HCT116 (cell line): ENCODE data around the gene RAP1GAP2. TPM values are rescaled to one million over a fixed set of nuclear protein-coding genes. Genes with fewer than 3 reads are reported as not detected.

Experiments
- ATAC-seq: fragments of 200-7000 bp; cut with Tn5 transposase; 2 replicates; pipeline ENCODE4 v1.9.1; 2020; ENCODE audit warnings: mild to moderate bottlenecking, moderate library complexity
- BruUV-seq: library from RNA; stranded (reverse); fragments of 400-500 nt; replicated peaks from 2 replicates; lab custom pipeline; 2021; lab: Mats Ljungman, UMichigan
- CTCF ChIA-PET: fragments of 300-600 bp; sonication (Branson Sonifier 250); formaldehyde crosslinking; loops from one replicate; lab custom pipeline; 2021; ENCODE audit warnings: antibody characterized with exemption; lab: Charles Lee
- POLR2A ChIA-PET: fragments of 300-600, 350-600 bp; sonication (Branson Sonifier 250); formaldehyde crosslinking; loops from one replicate; lab custom pipeline; 2021; ENCODE audit warnings: antibody characterized with exemption; lab: Charles Lee
- RAD21 ChIA-PET, 2 experiments: fragments of 300-600 bp; sonication (Branson Sonifier 250); formaldehyde crosslinking; loops; one replicate each; lab custom pipeline; 2023; ENCODE audit warnings: low total read pairs in 2 of 2; ENCODE audit not compliant: uncharacterized antibody in 2 of 2, unreplicated experiment in 2 of 2, low non-redundant PET in 1 of 2; lab: Charles Lee
- DNase-seq: peaks from one replicate; pipeline ENCODE4 v3.0.0-alpha.2; 2010; ENCODE audit warnings: low read depth, low spot score
- H2AFZ ChIP-seq: fragments of 200-600 bp; shearing (Covaris generic), sonication (generic); 2 replicates; pipeline ENCODE4 v1.6.1; 2017; ENCODE audit warnings: low read depth, mixed run types, mixed read lengths, antibody characterized with exemption, low read length; ENCODE audit not compliant: poor library complexity, severe bottlenecking
- H3K27ac ChIP-seq: 2 replicates; pipeline ENCODE4 v1.5.1; 2012; ENCODE audit warnings: low read depth, low read length
- H3K27me3 ChIP-seq: fragments of 200-600 bp; sonication (generic); 2 replicates; pipeline ENCODE4 v1.6.1; 2016; ENCODE audit warnings: mixed run types, low read length, mixed read lengths; ENCODE audit not compliant: insufficient read depth
- H3K36me3 ChIP-seq, 2 experiments: fragments of 200-500 bp in 1 of 2; fragments of 200-600 bp in 1 of 2; sonication (Bioruptor generic) in 1 of 2; sonication (generic) in 1 of 2; 2 replicates each; pipeline versions ENCODE4 v1.5.1 to v1.6.1; 2014 to 2016; ENCODE audit warnings: low read length in 2 of 2, inconsistent platforms in 1 of 2, mixed read lengths in 1 of 2, mixed run types in 1 of 2; ENCODE audit not compliant: insufficient read depth in 2 of 2, control insufficient read depth in 1 of 2
- H3K4me1 ChIP-seq, 2 experiments: fragments of 200-600 bp in 1 of 2; sonication (generic) in 1 of 2; 2 replicates each; pipeline versions ENCODE4 v1.5.1 to v1.6.1; 2012 to 2017; ENCODE audit warnings: low read length in 2 of 2, inconsistent platforms in 1 of 2, mild to moderate bottlenecking in 1 of 2, mixed read lengths in 1 of 2, mixed run types in 1 of 2, moderate library complexity in 1 of 2; ENCODE audit not compliant: insufficient read depth in 2 of 2, control insufficient read depth in 1 of 2
- H3K4me2 ChIP-seq: fragments of 200-600 bp; sonication (generic); 2 replicates; pipeline ENCODE4 v1.6.1; 2017; ENCODE audit warnings: mixed run types, low read length, mixed read lengths
- H3K4me3 ChIP-seq, 2 experiments: fragments of 200-600 bp in 1 of 2; sonication (generic) in 1 of 2; replicated peaks in 1 of 2; 2 replicates each; pipeline ENCODE4 v1.5.1; 2011 to 2016; ENCODE audit warnings: low read length in 2 of 2, control low read depth in 1 of 2, low read depth in 1 of 2, mild to moderate bottlenecking in 1 of 2, mixed read lengths in 1 of 2, mixed run types in 1 of 2
- H3K79me2 ChIP-seq: fragments of 200-600 bp; sonication (generic); 2 replicates; pipeline ENCODE4 v1.6.1; 2017; ENCODE audit warnings: mild to moderate bottlenecking, mixed run types, low read length, moderate library complexity, mixed read lengths; ENCODE audit not compliant: insufficient read depth
- H3K9ac ChIP-seq: fragments of 200-600 bp; sonication (generic); 2 replicates; pipeline ENCODE4 v1.6.1; 2016; ENCODE audit warnings: low read length, mixed read lengths
- H3K9me2 ChIP-seq: fragments of 200-600 bp; sonication (generic), shearing (Covaris generic); 2 replicates; pipeline ENCODE4 v1.6.1; 2017; ENCODE audit warnings: mixed run types, mild to moderate bottlenecking, moderate library complexity; ENCODE audit not compliant: insufficient read depth
- H3K9me3 ChIP-seq, 2 experiments: fragments of 200-500 bp in 1 of 2; fragments of 200-600 bp in 1 of 2; sonication (Bioruptor generic) in 1 of 2; sonication (generic) in 1 of 2; 2 replicates each; pipeline ENCODE4 v1.6.1; 2014 to 2017; ENCODE audit warnings: low read length in 2 of 2, mixed read lengths in 2 of 2, inconsistent platforms in 1 of 2, low read depth in 1 of 2, mild to moderate bottlenecking in 1 of 2, mixed run types in 1 of 2, moderate library complexity in 1 of 2; ENCODE audit not compliant: control insufficient read depth in 1 of 2, insufficient read depth in 1 of 2
- H4K20me1 ChIP-seq: fragments of 200-600 bp; sonication (generic), shearing (Covaris generic); 2 replicates; pipeline ENCODE4 v1.6.1; 2017; ENCODE audit warnings: mixed run types, mild to moderate bottlenecking, moderate library complexity; ENCODE audit not compliant: insufficient read depth
- CBX3 ChIP-seq: IDR thresholded peaks from 2 replicates; pipeline ENCODE4 v1.6.1; 2012; ENCODE audit warnings: low read depth
- ELF1 ChIP-seq: IDR thresholded peaks from 2 replicates; pipeline ENCODE4 v1.6.1; 2012; ENCODE audit warnings: low read depth, borderline replicate concordance
- EZH2 ChIP-seq: fragments of 200-600 bp; sonication (generic); IDR thresholded peaks from 2 replicates; pipeline ENCODE4 v1.6.1; 2017; ENCODE audit warnings: antibody characterized with exemption, mixed run types
- EZH2phosphoT487 ChIP-seq: fragments of 200-600 bp; IDR thresholded peaks from 2 replicates; pipeline ENCODE4 v1.6.1; 2018; ENCODE audit warnings: antibody characterized with exemption, borderline replicate concordance
- POLR2AphosphoS5 ChIP-seq: IDR thresholded peaks from 2 replicates; pipeline ENCODE4 v1.6.1; 2011; ENCODE audit warnings: mild to moderate bottlenecking, low read depth, low read length, moderate library complexity
- RAD21 ChIP-seq: IDR thresholded peaks from 2 replicates; pipeline ENCODE4 v1.6.1; 2012; ENCODE audit warnings: low read depth, mild to moderate bottlenecking
- SIN3A ChIP-seq: IDR thresholded peaks from 2 replicates; pipeline ENCODE4 v1.6.1; 2012; ENCODE audit warnings: low read depth
- SP1 ChIP-seq: IDR thresholded peaks from 2 replicates; pipeline ENCODE4 v1.6.1; 2012; ENCODE audit warnings: low read depth
- SRF ChIP-seq: IDR thresholded peaks from 2 replicates; pipeline ENCODE4 v1.6.1; 2012; ENCODE audit warnings: low read depth
- ZFX ChIP-seq: fragments of 450-650 bp; IDR thresholded peaks from 2 replicates; pipeline ENCODE4 v1.6.1; 2017
- intact Hi-C: fragments of 100-400 bp; cut with micrococcal nuclease; formaldehyde crosslinking; loops from 2 replicates; pipeline ENCODE4 v1.10.0; 2022
- total RNA-seq: library from RNA; stranded (reverse); gene quantifications from one replicate; pipeline ENCODE4 v1.2.1, GENCODE V29; 2021; ENCODE audit not compliant: unreplicated experiment
- TF ChIP-seq, protein P1 (sequence below): IDR thresholded peaks from 2 replicates; pipeline ENCODE4 v1.6.1; 2011; ENCODE audit warnings: mild to moderate bottlenecking, low read length, moderate library complexity; ENCODE audit not compliant: insufficient replicate concordance; ENCODE audit errors: extremely low read depth
- TF ChIP-seq, protein P2 (sequence below), 3 experiments: fragments of 200-600 bp in 1 of 3; sonication (generic) in 1 of 3; IDR thresholded peaks in 2 of 3; conservative IDR thresholded peaks in 1 of 3; 2 replicates each; pipeline ENCODE4 v1.5.1; 2012 to 2017; ENCODE audit warnings: low read depth in 2 of 3, low read length in 2 of 3, antibody characterized with exemption in 1 of 3, borderline replicate concordance in 1 of 3, control low read depth in 1 of 3, mild to moderate bottlenecking in 1 of 3, mixed read lengths in 1 of 3, mixed run types in 1 of 3, moderate library complexity in 1 of 3; ENCODE audit not compliant: insufficient read depth in 1 of 3

RAP1GAP2 gene
- total RNA-seq, 1 experiment from 2014 or later: 54.6 TPM

DNA sequence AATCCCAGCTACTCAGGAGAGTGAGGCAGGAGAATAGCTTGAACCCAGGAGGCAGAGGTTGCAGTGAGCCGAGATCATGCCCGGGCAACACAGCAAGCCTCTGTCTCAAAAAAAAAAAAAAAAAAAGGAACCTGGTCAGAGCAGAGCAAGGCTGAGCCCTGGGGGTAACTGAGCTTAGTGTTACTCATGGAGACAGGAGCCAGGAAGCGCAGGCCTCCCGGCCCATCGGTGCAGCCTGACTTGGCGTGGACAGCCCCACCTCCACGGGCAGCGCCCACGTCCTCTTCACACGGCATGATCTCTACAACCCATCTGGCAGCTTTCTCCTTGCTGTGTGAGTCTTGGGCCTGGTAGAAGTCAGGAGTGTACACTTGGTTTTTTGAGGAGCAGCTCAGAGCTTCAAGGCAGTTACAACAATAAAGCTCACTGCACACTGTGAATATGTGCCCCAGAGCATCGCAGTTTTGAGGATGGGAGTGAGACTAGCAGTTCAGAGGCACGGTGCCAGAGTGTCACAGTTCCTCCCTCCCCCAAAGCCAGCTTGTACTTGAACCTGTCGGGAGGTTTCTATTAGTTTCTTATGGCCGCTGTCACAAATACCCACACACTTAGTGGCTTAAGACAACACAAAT, 129.9 kb downstream of the RAP1GAP2 start:
- RAD21 ChIA-PET: interaction anchor here in 1 of 2 experiments (0.6 kb wide), 1 partner anchor 38 kb away, joined by 7 read pairs; no protein-coding TSS in a partner anchor
- no TSS peak for BruUV-seq

More for the DNA sequence above, 129.9 kb downstream of the RAP1GAP2 start:
- intact Hi-C loops: no loop called here
- Histone ChIP-seq H3K9me3 (no peaks in the 10 kb centered on the region), H3K9ac (no peak overlapping the region), H3K4me1 (peaks cover 0 to 4% of the 10 kb centered on the region in 2 experiments; a peak in 1 of 4 replicates), H3K27ac (no peak overlapping the region), H3K36me3 (no peaks in the 10 kb centered on the region), H3K79me2 (no peaks in the 10 kb centered on the region), H3K27me3 (no peaks in the 10 kb centered on the region), H3K4me3 (no peak overlapping the region), H4K20me1 (no peaks in the 10 kb centered on the region), H2AFZ (no peak overlapping the region), H3K9me2 (no peaks in the 10 kb centered on the region), H3K4me2 (no peak overlapping the region)
- ATAC-seq (no peak), DNase-seq (no peak)
- TF ChIP-seq EZH2 (no peak), POLR2AphosphoS5 (no peak), SIN3A (no peak), SRF (no peak), RAD21 (no peak), ZFX (no peak), EZH2phosphoT487 (no peak), CBX3 (no peak), SP1 (no peak), ELF1 (no peak)
- TF ChIP-seq, protein P1, sequence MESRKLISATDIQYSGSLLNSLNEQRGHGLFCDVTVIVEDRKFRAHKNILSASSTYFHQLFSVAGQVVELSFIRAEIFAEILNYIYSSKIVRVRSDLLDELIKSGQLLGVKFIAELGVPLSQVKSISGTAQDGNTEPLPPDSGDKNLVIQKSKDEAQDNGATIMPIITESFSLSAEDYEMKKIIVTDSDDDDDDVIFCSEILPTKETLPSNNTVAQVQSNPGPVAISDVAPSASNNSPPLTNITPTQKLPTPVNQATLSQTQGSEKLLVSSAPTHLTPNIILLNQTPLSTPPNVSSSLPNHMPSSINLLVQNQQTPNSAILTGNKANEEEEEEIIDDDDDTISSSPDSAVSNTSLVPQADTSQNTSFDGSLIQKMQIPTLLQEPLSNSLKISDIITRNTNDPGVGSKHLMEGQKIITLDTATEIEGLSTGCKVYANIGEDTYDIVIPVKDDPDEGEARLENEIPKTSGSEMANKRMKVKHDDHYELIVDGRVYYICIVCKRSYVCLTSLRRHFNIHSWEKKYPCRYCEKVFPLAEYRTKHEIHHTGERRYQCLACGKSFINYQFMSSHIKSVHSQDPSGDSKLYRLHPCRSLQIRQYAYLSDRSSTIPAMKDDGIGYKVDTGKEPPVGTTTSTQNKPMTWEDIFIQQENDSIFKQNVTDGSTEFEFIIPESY: no peak
- TF ChIP-seq, protein P2, sequence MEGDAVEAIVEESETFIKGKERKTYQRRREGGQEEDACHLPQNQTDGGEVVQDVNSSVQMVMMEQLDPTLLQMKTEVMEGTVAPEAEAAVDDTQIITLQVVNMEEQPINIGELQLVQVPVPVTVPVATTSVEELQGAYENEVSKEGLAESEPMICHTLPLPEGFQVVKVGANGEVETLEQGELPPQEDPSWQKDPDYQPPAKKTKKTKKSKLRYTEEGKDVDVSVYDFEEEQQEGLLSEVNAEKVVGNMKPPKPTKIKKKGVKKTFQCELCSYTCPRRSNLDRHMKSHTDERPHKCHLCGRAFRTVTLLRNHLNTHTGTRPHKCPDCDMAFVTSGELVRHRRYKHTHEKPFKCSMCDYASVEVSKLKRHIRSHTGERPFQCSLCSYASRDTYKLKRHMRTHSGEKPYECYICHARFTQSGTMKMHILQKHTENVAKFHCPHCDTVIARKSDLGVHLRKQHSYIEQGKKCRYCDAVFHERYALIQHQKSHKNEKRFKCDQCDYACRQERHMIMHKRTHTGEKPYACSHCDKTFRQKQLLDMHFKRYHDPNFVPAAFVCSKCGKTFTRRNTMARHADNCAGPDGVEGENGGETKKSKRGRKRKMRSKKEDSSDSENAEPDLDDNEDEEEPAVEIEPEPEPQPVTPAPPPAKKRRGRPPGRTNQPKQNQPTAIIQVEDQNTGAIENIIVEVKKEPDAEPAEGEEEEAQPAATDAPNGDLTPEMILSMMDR (IDR thresholded peaks at IDR 0.05 in 2 of 3, conservative IDR thresholded peaks at IDR 0.05 in 1 of 3; ENCODE audit: borderline replicate concordance in 1 of 3, insufficient read depth in 1 of 3, low read depth in 2 of 3, low read length in 2 of 3): no peak
- POLR2A ChIA-PET: interaction anchor here (1.0 kb wide), 1 partner anchor 11 kb away, joined by 3 read pairs; no protein-coding TSS in a partner anchor
- CTCF ChIA-PET: no interaction called here
